Activated CD8-positive, alpha-beta memory T cell treated with anti-CD3 and anti-CD28 coated beads for 1 hour (primary cell): ENCODE results near the gene C20orf202.

Experiments
- DNase-seq, 2 donors: peaks; one replicate each; pipeline ENCODE4 v3.0.0-alpha.2; 2020; ENCODE audit warnings: low read depth in 1 of 2; ENCODE audit errors: extremely low read depth in 1 of 2

The C20orf202 gene

GRCh38 chr20:1184260-1184637, 19.0 kb upstream of the C20orf202 start:
- no peak for DNase-seq

DNA sequence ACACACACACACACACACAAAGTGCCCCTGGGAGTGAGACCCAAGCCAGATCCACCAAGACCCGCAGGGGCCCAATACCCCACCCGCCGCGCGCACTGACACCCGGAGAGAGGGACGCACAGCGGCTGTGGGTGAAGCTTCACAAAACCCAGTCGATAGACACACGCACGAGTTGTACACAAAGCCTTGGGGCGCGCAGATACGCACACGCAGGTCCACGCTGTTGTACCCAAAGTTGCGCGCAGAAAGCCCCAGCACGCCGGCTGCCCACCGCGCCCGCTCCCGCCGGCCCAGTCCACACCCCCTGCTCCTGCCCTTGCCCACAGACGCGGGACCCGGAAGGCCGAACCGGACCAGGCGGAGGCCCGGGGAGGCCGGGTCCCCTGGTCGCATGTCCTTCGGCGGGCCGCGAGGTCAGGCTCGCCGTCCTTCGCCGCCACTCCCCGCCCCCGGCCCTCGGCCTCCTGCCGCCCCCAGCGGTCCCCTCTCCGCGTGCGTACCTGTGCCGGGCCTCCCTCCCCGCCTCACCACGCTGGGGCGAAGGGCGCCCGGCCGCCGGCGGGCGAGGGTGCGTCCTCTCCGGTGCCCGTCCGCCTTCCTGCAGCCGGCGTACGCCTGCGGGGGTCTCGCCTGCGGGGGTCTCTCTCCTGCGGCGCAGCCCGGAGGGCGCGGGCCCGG, 18.5 kb upstream of the C20orf202 start, which contains the start of gene TMEM74B:
Gene TMEM74B, minus strand, starts transcription at position 344 of the 678 bp plus-strand sequence. CDS start 1,180 bp downstream, outside the sequence.
- DNase-seq = no peak

GRCh38 chr20:1185316-1185741, 17.9 kb upstream of the C20orf202 start:
- DNase-seq = no peak

- peak in 1 of 2 donors; percentile 11 for DNase-seq
Measured at GRCh38 chr20:1185790-1186334, 17.4 kb upstream of the C20orf202 start.

DNA sequence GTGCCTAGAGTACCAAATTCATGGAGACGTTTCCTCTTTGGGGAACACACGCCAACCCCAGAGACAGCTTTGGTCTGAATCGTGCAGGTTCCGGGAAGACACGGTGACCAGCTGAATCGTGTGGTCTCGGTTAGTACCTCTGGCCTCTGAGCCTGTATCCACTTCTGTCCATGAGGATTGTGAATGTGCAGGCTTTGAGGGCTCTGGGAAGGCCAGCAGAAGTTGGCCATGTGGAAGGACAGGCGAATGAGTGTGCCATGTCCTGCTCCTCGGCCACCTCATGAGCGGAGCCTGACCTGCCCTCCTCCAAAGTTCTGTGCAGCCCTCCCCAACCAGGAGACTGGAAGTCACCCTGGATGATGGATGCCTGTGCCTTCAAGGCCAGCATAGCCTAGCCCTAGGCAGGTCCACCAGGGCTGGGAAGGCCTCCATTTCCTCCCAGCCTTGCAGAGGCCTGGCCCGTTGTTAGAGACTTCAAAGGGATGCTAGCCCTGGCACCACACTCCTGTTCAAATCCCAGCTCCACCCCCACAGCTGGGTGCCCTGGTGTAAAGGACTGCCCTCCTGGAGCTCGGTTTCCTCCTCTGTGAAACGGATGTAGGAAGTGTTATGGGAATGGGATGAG, 16.8 kb upstream of the C20orf202 start:
- no peak for DNase-seq

DNA sequence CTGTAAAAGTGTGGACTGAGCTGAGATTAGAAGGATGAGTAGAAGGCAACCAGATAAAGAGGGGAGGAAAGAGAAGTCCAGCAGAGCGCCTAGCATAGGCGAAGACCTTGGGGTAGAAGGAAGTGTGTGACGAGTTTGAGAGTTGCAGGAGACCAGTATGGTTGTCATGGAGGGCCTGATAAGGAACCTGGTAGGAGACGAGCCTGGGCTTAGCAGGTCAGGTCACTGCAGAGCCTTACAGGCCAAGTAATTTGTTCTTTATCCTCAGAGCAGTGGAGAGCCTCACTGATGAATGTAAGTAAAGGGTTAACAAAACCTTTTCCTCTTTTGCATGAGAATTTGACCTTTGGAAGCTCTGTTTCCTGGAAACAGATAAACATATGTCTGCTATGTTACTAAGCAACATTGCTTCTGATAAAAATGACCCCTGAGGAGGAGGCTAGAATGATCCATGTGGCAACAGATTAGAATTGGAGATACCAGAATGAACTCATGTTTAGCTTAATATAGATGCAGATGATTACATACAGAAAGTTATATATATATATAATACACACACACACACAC, 15.6 kb upstream of the C20orf202 start:
- no peak for DNase-seq

GRCh38 chr20:1188347-1188746, 14.9 kb upstream of the C20orf202 start:
- no peak for DNase-seq

DNA sequence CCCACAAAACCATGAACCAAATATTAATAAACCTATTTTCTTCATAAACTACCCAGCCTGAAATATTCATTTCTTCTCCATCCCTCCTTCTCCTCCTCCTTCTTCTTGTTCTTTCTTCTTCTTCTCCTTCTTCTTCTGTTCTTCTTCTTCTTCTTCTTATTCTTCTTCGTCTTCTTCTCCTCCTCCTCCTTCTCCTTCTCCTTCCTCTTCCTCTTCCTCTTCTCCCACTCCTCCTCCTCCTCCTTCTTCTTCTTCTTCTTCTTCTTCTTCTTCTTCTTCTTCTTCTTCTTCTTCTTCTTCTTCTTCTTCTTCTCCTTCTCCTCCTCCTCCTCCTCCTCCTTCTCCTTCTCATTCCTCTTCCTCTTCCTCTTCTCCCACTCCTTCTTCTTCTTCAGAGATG, 13.4 kb upstream of the C20orf202 start:
- no peak for DNase-seq

DNA sequence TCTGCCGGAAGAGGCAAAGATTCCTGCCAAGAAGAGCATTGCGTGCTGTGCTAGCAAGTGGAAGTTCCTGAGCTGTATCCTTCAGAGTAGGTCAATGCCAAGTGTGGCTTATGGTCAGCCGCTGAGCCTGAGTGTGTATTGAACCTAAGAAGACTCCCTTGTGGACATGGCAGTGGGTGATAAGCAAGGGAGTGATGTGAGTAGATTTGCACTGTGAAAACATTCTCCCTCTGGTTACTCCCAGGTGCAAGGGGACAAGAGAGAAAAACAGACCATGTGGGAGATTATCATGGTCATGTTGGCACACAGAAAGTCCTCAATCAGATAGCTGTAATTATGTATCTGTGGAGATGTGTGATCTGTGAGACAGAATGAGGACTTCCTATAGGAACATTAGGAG, 12.4 kb upstream of the C20orf202 start:
- no peak for DNase-seq

- no peak for DNase-seq
Measured at GRCh38 chr20:1191299-1191698, 12.0 kb upstream of the C20orf202 start.

DNA sequence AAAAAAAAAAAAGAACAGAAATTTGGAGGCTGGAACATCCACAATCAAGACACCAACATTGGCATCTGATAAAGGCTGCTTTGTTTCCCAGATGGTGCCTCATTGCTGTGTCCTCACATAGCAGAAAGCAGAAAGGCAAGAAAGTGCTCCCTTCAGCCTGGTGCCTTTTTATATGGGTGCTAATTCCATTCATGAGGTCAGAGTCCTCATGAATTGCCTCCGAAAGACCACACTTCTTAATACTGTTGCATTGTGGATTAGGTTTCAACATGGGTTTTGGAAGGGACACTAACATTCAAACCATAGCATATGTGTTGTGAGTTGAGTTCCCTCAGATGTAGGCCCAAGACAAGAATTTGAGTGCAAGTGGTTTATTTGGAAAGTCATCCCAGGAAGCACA, 8.0 kb upstream of the C20orf202 start:
- DNase-seq = no peak

- DNase-seq = no peak
Measured at GRCh38 chr20:1196634-1197033, 6.6 kb upstream of the C20orf202 start.

GRCh38 chr20:1197801-1198200, 5.5 kb upstream of the C20orf202 start:
- DNase-seq = no peak

DNA sequence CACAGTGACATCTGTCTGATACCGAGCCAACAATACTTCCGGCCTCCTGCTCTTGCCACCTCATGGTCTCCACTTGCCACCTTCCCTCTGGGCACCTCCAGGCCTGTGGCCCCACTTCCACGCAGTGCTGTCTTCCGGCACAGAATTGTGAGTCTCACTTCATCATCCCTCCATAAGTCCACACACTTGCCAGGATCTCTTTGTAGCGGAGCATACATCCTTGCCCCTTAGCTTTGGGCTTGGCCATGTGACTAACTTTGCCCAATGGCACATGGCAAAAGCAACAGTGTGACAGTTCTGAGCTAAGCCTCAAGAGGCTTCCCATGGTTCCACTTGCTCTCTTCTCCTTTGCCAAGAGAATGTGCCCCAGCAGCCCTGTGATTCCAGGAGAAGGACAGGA, 4.5 kb upstream of the C20orf202 start:
- DNase-seq = no peak

- DNase-seq = no peak
Measured at GRCh38 chr20:1199212-1199873, 3.9 kb upstream of the C20orf202 start.

GRCh38 chr20:1199964-1200363, 3.3 kb upstream of the C20orf202 start:
- DNase-seq = no peak

DNA sequence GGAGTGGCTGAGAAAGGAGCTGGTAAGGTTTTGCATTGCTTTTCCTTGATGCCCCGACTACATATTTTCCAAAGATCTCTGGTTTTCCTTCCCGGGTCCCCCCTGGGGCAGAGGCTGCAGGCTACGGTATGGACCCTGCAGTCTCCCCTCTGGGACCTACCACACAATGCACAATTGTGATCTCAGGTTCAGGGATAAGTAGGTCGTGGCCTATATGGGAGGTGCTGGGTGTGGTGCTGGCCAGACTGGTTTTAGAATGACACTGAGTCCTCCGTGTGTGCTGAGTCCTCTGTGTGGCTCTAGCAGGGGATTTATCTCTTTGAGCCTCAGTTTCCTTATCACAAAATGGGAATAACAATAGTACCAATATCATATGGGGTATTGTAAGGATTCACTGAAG, 376 bp downstream of the C20orf202 start:
- DNase-seq = no peak

DNA sequence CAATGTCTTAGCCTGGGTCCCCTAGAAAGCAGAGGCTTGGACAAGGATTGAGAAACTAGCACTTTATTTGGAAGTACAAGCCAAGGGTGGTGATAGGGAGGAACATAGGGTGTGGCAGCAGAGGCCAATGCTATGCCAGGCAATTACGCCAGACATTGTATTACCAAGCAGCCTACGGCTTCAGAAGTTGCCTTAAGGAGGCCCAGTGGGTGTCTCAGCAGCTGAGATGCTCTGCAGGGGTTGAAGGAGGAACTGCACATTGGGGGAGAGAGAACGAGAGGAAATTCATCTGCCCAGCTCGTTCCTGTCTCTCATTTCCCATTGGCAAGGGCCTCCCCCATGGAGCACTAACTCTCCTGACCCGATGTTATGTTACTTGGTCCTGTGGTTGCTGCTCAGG, 859 bp downstream of the C20orf202 start:
- no peak for DNase-seq

DNA sequence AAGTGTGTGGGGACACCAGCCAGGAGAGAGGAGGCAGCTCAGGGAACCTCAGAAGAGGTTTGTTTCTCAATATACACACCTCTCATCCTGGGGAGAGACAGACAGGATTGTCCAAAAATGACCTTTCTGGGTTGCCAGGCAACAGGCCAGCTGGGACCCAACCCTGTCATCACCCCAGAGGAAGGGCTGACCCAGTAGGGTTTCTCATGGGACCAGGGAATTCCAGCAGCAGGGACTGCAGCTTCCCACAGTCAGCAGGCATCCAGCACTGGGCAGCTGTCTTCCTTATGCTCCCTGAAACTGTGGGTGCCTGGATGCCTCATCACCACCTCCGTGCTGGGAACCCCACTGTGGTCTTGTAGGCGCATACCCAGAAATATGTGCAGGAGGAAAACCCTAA, 1.3 kb downstream of the C20orf202 start:
- no peak for DNase-seq

GRCh38 chr20:1205802-1206201, 2.5 kb downstream of the C20orf202 start:
- DNase-seq = no peak

DNA sequence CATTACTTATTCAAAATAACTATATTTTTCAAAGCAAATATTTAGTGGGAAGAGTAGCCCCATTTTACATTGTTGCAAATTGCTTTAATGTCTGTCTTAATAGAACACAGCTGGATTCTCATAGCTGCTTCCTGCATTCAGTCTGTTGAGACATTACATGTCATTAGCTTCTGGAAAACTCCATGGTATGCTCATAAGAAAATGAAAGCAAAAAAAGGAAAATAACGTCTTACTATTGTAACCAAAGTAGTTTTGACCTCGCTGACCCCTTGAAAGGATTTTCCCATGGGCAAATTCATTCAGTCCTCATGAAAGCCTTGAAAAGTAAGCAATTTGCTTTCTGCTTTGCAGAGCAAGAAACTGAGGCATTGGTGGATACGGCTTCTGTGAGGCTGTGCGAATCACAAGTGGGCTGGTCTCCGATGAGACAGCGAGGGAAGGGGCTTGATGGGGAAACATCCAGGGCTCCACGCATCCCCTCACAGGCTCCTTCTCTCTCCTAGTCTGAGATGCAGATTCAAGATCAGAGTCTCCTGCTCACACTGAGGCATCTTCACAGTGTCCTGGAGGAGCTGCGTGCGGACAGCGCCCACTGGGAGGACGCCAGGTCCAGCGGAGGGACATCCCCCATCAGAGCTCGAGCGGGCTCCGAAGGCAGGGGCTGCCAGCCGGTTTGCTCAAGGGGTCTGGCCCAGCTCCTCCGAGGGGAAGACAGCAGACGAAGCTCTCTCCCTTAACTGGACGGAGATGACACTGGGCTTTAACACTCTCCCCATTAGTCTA, 3.3 kb downstream of the C20orf202 start:
- no peak for DNase-seq
